H9 (cell line): ENCODE measurements around the gene ARID1B. TPM values are rescaled to one million over a fixed set of nuclear protein-coding genes. Genes with fewer than 3 reads are reported as not detected.

Experiments
- DNase-seq: peaks from one replicate; pipeline ENCODE4 v3.0.0-alpha.2; 2017
- H2AFZ ChIP-seq: one replicate; pipeline ENCODE4 v1.6.1; 2013; ENCODE audit warnings: mild to moderate bottlenecking, low read length, control low read depth, moderate library complexity
- H2AK5ac ChIP-seq: 2 replicates; pipeline ENCODE4 v1.6.1; 2013; ENCODE audit warnings: low read length, control low read depth, mixed read lengths; ENCODE audit not compliant: insufficient read length
- H2BK120ac ChIP-seq: one replicate; pipeline ENCODE4 v1.6.1; 2013; ENCODE audit warnings: low read depth, mild to moderate bottlenecking, low read length, control low read depth, inconsistent platforms; ENCODE audit not compliant: poor library complexity, severe bottlenecking
- H2BK12ac ChIP-seq: 2 replicates; pipeline ENCODE4 v1.6.1; 2013; ENCODE audit warnings: low read length, control low read depth, mixed read lengths, low read depth; ENCODE audit not compliant: insufficient read length
- H2BK15ac ChIP-seq: 2 replicates; pipeline ENCODE4 v1.6.1; 2013; ENCODE audit warnings: low read depth, low read length, control low read depth
- H2BK20ac ChIP-seq: one replicate; pipeline ENCODE4 v1.6.1; 2013; ENCODE audit warnings: low read depth, mild to moderate bottlenecking, low read length, control low read depth, inconsistent platforms; ENCODE audit not compliant: poor library complexity, severe bottlenecking
- H2BK5ac ChIP-seq: 2 replicates; pipeline ENCODE4 v1.6.1; 2013; ENCODE audit warnings: low read length, control low read depth, mixed read lengths; ENCODE audit not compliant: insufficient read length
- H3K14ac ChIP-seq: 2 replicates; pipeline ENCODE4 v1.6.1; 2013; ENCODE audit warnings: low read length, control low read depth; ENCODE audit not compliant: insufficient read depth
- H3K18ac ChIP-seq: 2 replicates; pipeline ENCODE4 v1.6.1; 2013; ENCODE audit warnings: low read depth, mild to moderate bottlenecking, mixed read lengths, low read length, control low read depth; ENCODE audit not compliant: insufficient read length
- H3K23ac ChIP-seq: 2 replicates; pipeline ENCODE4 v1.6.1; 2013; ENCODE audit warnings: low read length, control low read depth, mixed read lengths, low read depth; ENCODE audit not compliant: insufficient read length
- H3K23me2 ChIP-seq: 2 replicates; pipeline ENCODE4 v1.6.1; 2013; ENCODE audit warnings: low read depth, mild to moderate bottlenecking, mixed read lengths, low read length, control low read depth; ENCODE audit not compliant: insufficient read length, poor library complexity, severe bottlenecking
- H3K27ac ChIP-seq: 2 replicates; pipeline ENCODE4 v1.5.1; 2013; ENCODE audit warnings: low read length, control low read depth, mixed read lengths, low read depth; ENCODE audit not compliant: insufficient read length
- H3K27me3 ChIP-seq: 2 replicates; pipeline ENCODE4 v1.6.1; 2013; ENCODE audit warnings: low read length, control low read depth, inconsistent platforms; ENCODE audit not compliant: insufficient read depth
- H3K4ac ChIP-seq: 2 replicates; pipeline ENCODE4 v1.6.1; 2013; ENCODE audit warnings: low read depth, mild to moderate bottlenecking, control low read depth, inconsistent platforms, low read length, moderate library complexity
- H3K4me1 ChIP-seq: 2 replicates; pipeline ENCODE4 v1.6.1; 2013; ENCODE audit warnings: low read length, control low read depth, inconsistent platforms; ENCODE audit not compliant: insufficient read depth
- H3K4me2 ChIP-seq: 2 replicates; pipeline ENCODE4 v1.6.1; 2013; ENCODE audit warnings: low read length, control low read depth, mixed read lengths; ENCODE audit not compliant: insufficient read length, insufficient read depth
- H3K56ac ChIP-seq: 2 replicates; pipeline ENCODE4 v1.6.1; 2013; ENCODE audit warnings: low read depth, mild to moderate bottlenecking, mixed read lengths, low read length, control low read depth; ENCODE audit not compliant: insufficient read length
- H3K79me1 ChIP-seq: 2 replicates; pipeline ENCODE4 v1.6.1; 2013; ENCODE audit warnings: low read depth, mild to moderate bottlenecking, moderate library complexity, low read length, control low read depth, inconsistent platforms; ENCODE audit not compliant: insufficient read depth, poor library complexity, severe bottlenecking
- H3K79me2 ChIP-seq: 2 replicates; pipeline ENCODE4 v1.6.1; 2013; ENCODE audit warnings: low read length, control low read depth, inconsistent platforms; ENCODE audit not compliant: insufficient read depth
- H3K9ac ChIP-seq: 2 replicates; pipeline ENCODE4 v1.6.1; 2013; ENCODE audit warnings: low read length, control low read depth, mixed read lengths; ENCODE audit not compliant: insufficient read length; ENCODE audit errors: extremely low read depth
- H3K9me3 ChIP-seq: one replicate; pipeline ENCODE4 v1.6.1; 2013; ENCODE audit warnings: low read depth, low read length, inconsistent platforms; ENCODE audit not compliant: control insufficient read depth
- H3T11ph ChIP-seq: one replicate; pipeline ENCODE4 v1.6.1; 2013; ENCODE audit warnings: mild to moderate bottlenecking, low read length, control low read depth, inconsistent platforms
- H4K20me1 ChIP-seq: one replicate; pipeline ENCODE4 v1.6.1; 2013; ENCODE audit not compliant: control insufficient read depth, insufficient read length, insufficient read depth
- H4K5ac ChIP-seq: 2 replicates; pipeline ENCODE4 v1.6.1; 2013; ENCODE audit warnings: low read depth, mild to moderate bottlenecking, mixed read lengths, low read length, control low read depth; ENCODE audit not compliant: insufficient read length
- H4K8ac ChIP-seq: replicated peaks from 2 replicates; pipeline ENCODE4 v1.6.1; 2013; ENCODE audit warnings: low read length, control low read depth, mixed read lengths, low read depth; ENCODE audit not compliant: insufficient read length
- H4K91ac ChIP-seq: 2 replicates; pipeline ENCODE4 v1.6.1; 2013; ENCODE audit warnings: low read depth, mild to moderate bottlenecking, moderate library complexity, mixed read lengths, low read length, control low read depth; ENCODE audit not compliant: insufficient read length
- H3K27ac Mint-ChIP-seq, 3 experiments: 2 replicates in 2 of 3; 3 replicates in 1 of 3; pipeline ENCODE4 v1.8.0; 2020 to 2021; ENCODE audit warnings: mixed read lengths in 3 of 3, mild to moderate bottlenecking in 1 of 3, moderate library complexity in 1 of 3
- H3K27me3 Mint-ChIP-seq: 2 replicates; pipeline ENCODE4 v1.8.0; 2021; ENCODE audit warnings: low read depth, mild to moderate bottlenecking, moderate library complexity, mixed read lengths
- H3K36me3 Mint-ChIP-seq, 3 experiments: 2 replicates in 2 of 3; 3 replicates in 1 of 3; pipeline ENCODE4 v1.8.0; 2020 to 2021; ENCODE audit warnings: low read depth in 3 of 3, mixed read lengths in 3 of 3; ENCODE audit not compliant: insufficient read depth in 1 of 3
- H3K4me1 Mint-ChIP-seq, 2 experiments: 2 replicates each; pipeline ENCODE4 v1.8.0; 2020; ENCODE audit warnings: mixed read lengths in 2 of 2
- H3K4me3 Mint-ChIP-seq, 2 experiments: 2 replicates in 1 of 2; 3 replicates in 1 of 2; pipeline ENCODE4 v1.8.0; 2020 to 2021; ENCODE audit warnings: mild to moderate bottlenecking in 2 of 2, mixed read lengths in 2 of 2, moderate library complexity in 1 of 2
- H3K9me3 Mint-ChIP-seq, 2 experiments: 2 replicates in 1 of 2; 3 replicates in 1 of 2; pipeline ENCODE4 v1.8.0; 2020; ENCODE audit warnings: mild to moderate bottlenecking in 2 of 2, mixed read lengths in 2 of 2, moderate library complexity in 1 of 2
- WGBS: extraction: QIAGEN DNeasy Blood & Tissue Kit; methylation state at CpG from one replicate; pipeline ENCODE4 v1.1.7; 2013; ENCODE audit warnings: missing lambda C conversion rate, low lambda C conversion rate, mixed read lengths; ENCODE audit not compliant: insufficient read length; ENCODE audit errors: extremely low coverage; 5-methylcytosine and 5-hydroxymethylcytosine counted together
- total RNA-seq: library from RNA; stranded (reverse); gene quantifications from 2 replicates; pipeline ENCODE4 v1.2.1, GENCODE V29; 2021
- TF ChIP-seq, protein P1 (sequence below): fragments of 200-600 bp; sonication (generic); conservative IDR thresholded peaks from 3 replicates; pipeline ENCODE4 v1.8.0; 2021; ENCODE audit warnings: antibody characterized with exemption, mild to moderate bottlenecking

Gene ARID1B
- total RNA-seq, 1 experiment from 2014 or later = 88.2 TPM

DNA sequence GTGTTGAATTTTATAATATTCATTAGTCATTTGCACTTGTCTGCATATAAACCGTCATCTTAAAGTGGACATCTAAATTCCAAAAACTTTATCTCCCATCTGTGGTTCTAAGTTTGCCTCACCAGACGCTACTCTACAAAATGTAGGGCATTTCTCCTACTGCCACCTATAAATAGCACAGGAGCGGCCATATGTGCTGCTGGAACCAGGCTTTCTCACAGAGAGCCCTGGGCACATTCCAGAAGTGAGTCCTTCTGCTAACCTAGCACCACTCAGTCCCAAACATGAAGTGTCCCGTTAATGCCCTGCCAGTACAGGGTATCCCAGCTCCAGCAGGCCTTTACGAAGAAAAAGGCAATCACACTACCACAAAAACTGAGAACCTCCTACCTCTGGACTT, 392.5 kb downstream of the ARID1B start:
- Histone ChIP-seq H3K4me2 (no peak overlapping the region), H3K79me1 (no peaks in the 10 kb centered on the region), H4K20me1 (no peaks in the 10 kb centered on the region), H3K4ac (no peak overlapping the region), H3K23me2 (no peaks in the 10 kb centered on the region), H3K14ac (no peak overlapping the region), H2AK5ac (no peak overlapping the region), H2AFZ (no peak overlapping the region), H3T11ph (no peak overlapping the region), H4K5ac (no peak overlapping the region), H2BK15ac (no peak overlapping the region), H3K9ac (no peak overlapping the region), H3K4me1 (no peaks in the 10 kb centered on the region), H3K27me3 (no peaks in the 10 kb centered on the region), H4K91ac (no peak overlapping the region), H2BK20ac (no peak overlapping the region), H2BK120ac (no peak overlapping the region), H3K23ac (no peak overlapping the region), H3K9me3 (no peaks in the 10 kb centered on the region), H2BK12ac (no peak overlapping the region), H3K18ac (no peak overlapping the region), H3K56ac (no peak overlapping the region), H4K8ac (no peak overlapping the region), H3K79me2 (no peaks in the 10 kb centered on the region), H2BK5ac (no peak overlapping the region), H3K27ac (no peak overlapping the region)
- Mint-ChIP-seq H3K9me3 (no peaks in the 10 kb centered on the region), H3K4me1 (peaks cover 14 to 22% of the 10 kb centered on the region in 2 experiments), H3K27ac (0 out of 7 replicates have a peak overlapping the region, but pooled peaks of 1 of the 3 experiments have one; percentile 52), H3K4me3 (no peak overlapping the region), H3K36me3 (peaks cover 4 to 31% (median 21%) of the 10 kb centered on the region in 3 experiments), H3K27me3 (no peaks in the 10 kb centered on the region; the same call in 1 of the 2 replicates)
- WGBS = no CpG with 5 or more reads among the region's 5 CpGs
- DNase-seq = no peak
- TF ChIP-seq, protein P1, sequence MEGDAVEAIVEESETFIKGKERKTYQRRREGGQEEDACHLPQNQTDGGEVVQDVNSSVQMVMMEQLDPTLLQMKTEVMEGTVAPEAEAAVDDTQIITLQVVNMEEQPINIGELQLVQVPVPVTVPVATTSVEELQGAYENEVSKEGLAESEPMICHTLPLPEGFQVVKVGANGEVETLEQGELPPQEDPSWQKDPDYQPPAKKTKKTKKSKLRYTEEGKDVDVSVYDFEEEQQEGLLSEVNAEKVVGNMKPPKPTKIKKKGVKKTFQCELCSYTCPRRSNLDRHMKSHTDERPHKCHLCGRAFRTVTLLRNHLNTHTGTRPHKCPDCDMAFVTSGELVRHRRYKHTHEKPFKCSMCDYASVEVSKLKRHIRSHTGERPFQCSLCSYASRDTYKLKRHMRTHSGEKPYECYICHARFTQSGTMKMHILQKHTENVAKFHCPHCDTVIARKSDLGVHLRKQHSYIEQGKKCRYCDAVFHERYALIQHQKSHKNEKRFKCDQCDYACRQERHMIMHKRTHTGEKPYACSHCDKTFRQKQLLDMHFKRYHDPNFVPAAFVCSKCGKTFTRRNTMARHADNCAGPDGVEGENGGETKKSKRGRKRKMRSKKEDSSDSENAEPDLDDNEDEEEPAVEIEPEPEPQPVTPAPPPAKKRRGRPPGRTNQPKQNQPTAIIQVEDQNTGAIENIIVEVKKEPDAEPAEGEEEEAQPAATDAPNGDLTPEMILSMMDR = no peak
